ENCODE results near the gene NKAIN4.

- TF ChIP-seq YY1 (IDR thresholded peaks at IDR 0.05; ENCODE audit: insufficient read depth, insufficient read length), result no peak
- no peak for TF ChIP-seq ZNF274 (IDR thresholded peaks at IDR 0.05; ENCODE audit: low read depth, low read length)
- TF ChIP-seq SUZ12 (IDR thresholded peaks at IDR 0.05; ENCODE audit: extremely low read depth, insufficient read depth, insufficient read length), result no peak
Observed at GRCh38 chr20:63272105-63273058, 18.1 kb upstream of the NKAIN4 start, which contains the start of gene ARFGAP1.

All from NT2/D1 (cell line).